ENCODE data around the gene MITF.

MITF gene

GRCh38 chr3:69710153-69710977 is 28.9 kb upstream of the MITF start:
- no peak overlapping the region for H3K4me3 ChIP-seq (ENCODE audit: low read length)
- H3K9me3 ChIP-seq (ENCODE audit: control insufficient read depth, insufficient read depth, low read length) = no peaks in the 10 kb centered on the region
- DNase-seq (ENCODE audit: low read depth, low spot score) = no peak
- no peaks in the 10 kb centered on the region for H3K36me3 ChIP-seq (ENCODE audit: control insufficient read depth, insufficient read depth, low read length)
- no CpG with 5 or more reads among the region's 4 CpGs for WGBS (ENCODE audit: insufficient coverage, insufficient read length)
- H3K4me1 ChIP-seq (ENCODE audit: control insufficient read depth, insufficient read depth, low read length) = no peaks in the 10 kb centered on the region
- no peak overlapping the region for H3K27ac ChIP-seq (ENCODE audit: low read length)
- H3K27me3 ChIP-seq (ENCODE audit: control insufficient read depth, insufficient read depth, low read length) = no peaks in the 10 kb centered on the region

GRCh38 chr3:69712269-69712668 is 27.0 kb upstream of the MITF start:
- Histone ChIP-seq H3K27me3 (ENCODE audit: control insufficient read depth, insufficient read depth, low read length) (no peaks in the 10 kb centered on the region), H3K9me3 (ENCODE audit: control insufficient read depth, insufficient read depth, low read length) (no peaks in the 10 kb centered on the region), H3K4me3 (ENCODE audit: low read length) (no peak overlapping the region), H3K27ac (ENCODE audit: low read length) (no peak overlapping the region), H3K4me1 (ENCODE audit: control insufficient read depth, insufficient read depth, low read length) (no peaks in the 10 kb centered on the region), H3K36me3 (ENCODE audit: control insufficient read depth, insufficient read depth, low read length) (no peaks in the 10 kb centered on the region)
- no peak for DNase-seq (ENCODE audit: low read depth, low spot score)
- WGBS (ENCODE audit: insufficient coverage, insufficient read length) = no CpG with 5 or more reads among the region's 5 CpGs

DNA sequence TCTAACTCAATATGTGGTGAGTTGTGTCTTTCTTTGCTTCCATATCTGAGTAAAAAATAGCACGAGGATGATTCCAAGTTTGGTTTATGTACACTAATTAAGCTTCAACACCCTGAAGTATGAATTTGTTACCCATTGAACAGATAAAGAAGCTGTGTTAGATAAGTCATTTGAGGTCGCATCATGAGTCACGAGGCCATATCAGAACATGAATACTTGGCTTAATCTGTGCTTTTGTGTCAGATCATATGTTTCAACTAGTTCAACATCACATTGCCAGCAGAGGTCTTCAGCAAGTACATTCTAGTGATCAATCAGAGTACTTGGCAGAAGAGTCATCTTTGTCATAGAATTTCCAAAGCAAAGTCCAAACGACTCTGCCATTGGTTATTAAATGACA is 26.3 kb upstream of the MITF start:
- no peaks in the 10 kb centered on the region for H3K9me3 ChIP-seq (ENCODE audit: control insufficient read depth, insufficient read depth, low read length)
- no peak overlapping the region for H3K27ac ChIP-seq (ENCODE audit: low read length)
- no peak for DNase-seq (ENCODE audit: low read depth, low spot score)
- no CpG with 5 or more reads among the region's 4 CpGs for WGBS (ENCODE audit: insufficient coverage, insufficient read length)
- no peak overlapping the region for H3K4me3 ChIP-seq (ENCODE audit: low read length)
- H3K27me3 ChIP-seq (ENCODE audit: control insufficient read depth, insufficient read depth, low read length) = no peaks in the 10 kb centered on the region
- H3K4me1 ChIP-seq (ENCODE audit: control insufficient read depth, insufficient read depth, low read length) = no peaks in the 10 kb centered on the region
- H3K36me3 ChIP-seq (ENCODE audit: control insufficient read depth, insufficient read depth, low read length) = no peaks in the 10 kb centered on the region

- no peak overlapping the region for H3K4me3 ChIP-seq (ENCODE audit: low read length)
- no peak overlapping the region for H3K27ac ChIP-seq (ENCODE audit: low read length)
- no peaks in the 10 kb centered on the region for H3K36me3 ChIP-seq (ENCODE audit: control insufficient read depth, insufficient read depth, low read length)
- no peak for DNase-seq (ENCODE audit: low read depth, low spot score)
- H3K4me1 ChIP-seq (ENCODE audit: control insufficient read depth, insufficient read depth, low read length) = 0 out of 2 replicates have a peak, but pooled peaks cover 2% of the 10 kb centered on the region
- H3K9me3 ChIP-seq (ENCODE audit: control insufficient read depth, insufficient read depth, low read length) = no peaks in the 10 kb centered on the region
- WGBS (ENCODE audit: insufficient coverage, insufficient read length) = no CpG with 5 or more reads among the region's 1 CpG
- H3K27me3 ChIP-seq (ENCODE audit: control insufficient read depth, insufficient read depth, low read length) = no peaks in the 10 kb centered on the region
Observed at GRCh38 chr3:69715204-69715603, 24.1 kb upstream of the MITF start.

DNA sequence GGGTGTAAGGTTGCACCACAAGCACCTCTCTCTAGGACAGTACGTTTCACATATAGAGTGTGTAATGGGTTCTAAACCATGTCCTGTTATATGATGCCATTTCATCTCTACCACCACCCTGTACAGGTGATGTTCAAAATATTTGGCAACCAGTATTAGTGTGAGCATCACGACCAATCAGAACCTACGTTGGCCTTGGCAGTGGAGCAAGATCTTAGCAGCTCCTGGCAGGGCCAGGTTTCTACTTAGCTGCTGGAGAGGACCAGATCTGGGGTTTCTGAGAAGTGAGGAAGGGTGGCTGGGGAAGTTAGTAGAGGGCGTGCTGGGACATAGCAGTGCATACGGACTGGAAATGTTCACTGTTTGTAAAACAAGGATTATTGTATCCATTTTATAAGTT is 23.1 kb upstream of the MITF start:
- Histone ChIP-seq H3K4me3 (ENCODE audit: low read length) (no peak overlapping the region), H3K4me1 (ENCODE audit: control insufficient read depth, insufficient read depth, low read length) (0 out of 2 replicates have a peak, but pooled peaks cover 2% of the 10 kb centered on the region), H3K9me3 (ENCODE audit: control insufficient read depth, insufficient read depth, low read length) (no peaks in the 10 kb centered on the region), H3K27ac (ENCODE audit: low read length) (no peak overlapping the region), H3K36me3 (ENCODE audit: control insufficient read depth, insufficient read depth, low read length) (no peaks in the 10 kb centered on the region), H3K27me3 (ENCODE audit: control insufficient read depth, insufficient read depth, low read length) (no peaks in the 10 kb centered on the region; the same call in 1 of the 2 replicates)
- no peak for DNase-seq (ENCODE audit: low read depth, low spot score)
- WGBS (ENCODE audit: insufficient coverage, insufficient read length) = no CpG with 5 or more reads among the region's 5 CpGs

GRCh38 chr3:69718866-69719586 is 20.2 kb upstream of the MITF start:
- 0 out of 2 replicates have a peak, but pooled peaks cover 2% of the 10 kb centered on the region for H3K4me1 ChIP-seq (ENCODE audit: control insufficient read depth, insufficient read depth, low read length)
- H3K9me3 ChIP-seq (ENCODE audit: control insufficient read depth, insufficient read depth, low read length) = no peaks in the 10 kb centered on the region
- H3K4me3 ChIP-seq (ENCODE audit: low read length) = no peak overlapping the region
- H3K36me3 ChIP-seq (ENCODE audit: control insufficient read depth, insufficient read depth, low read length) = no peaks in the 10 kb centered on the region
- no peak overlapping the region for H3K27ac ChIP-seq (ENCODE audit: low read length)
- WGBS (ENCODE audit: insufficient coverage, insufficient read length) = no CpG with 5 or more reads among the region's 5 CpGs
- H3K27me3 ChIP-seq (ENCODE audit: control insufficient read depth, insufficient read depth, low read length) = no peaks in the 10 kb centered on the region; the same call in 1 of the 2 replicates
- no peak for DNase-seq (ENCODE audit: low read depth, low spot score)

DNA sequence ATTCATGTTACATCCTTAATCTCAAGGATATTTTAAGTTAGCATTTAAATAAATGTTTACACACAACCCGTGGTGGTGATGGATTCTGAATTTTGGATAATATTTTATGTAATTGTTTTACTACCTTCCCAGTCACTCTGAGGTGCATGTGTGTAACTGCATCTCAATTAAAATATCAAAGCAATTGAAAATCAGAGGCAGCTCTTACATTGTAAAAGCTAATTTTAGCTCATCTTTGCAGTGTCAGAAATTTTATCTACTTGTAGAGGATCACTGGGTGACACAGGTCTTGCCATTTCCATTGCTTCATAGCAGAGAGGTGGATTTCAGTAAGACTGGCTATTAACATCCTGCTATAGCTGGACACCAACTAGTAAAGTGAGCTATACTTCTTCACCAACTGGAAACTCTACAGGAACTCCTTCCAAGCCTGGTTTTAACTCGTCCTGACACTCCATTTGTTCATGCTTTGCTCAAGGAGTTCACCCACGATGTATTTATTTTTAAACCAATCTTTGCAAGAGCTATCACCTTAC is 19.6 kb upstream of the MITF start:
- no CpG with 5 or more reads among the region's 3 CpGs for WGBS (ENCODE audit: insufficient coverage, insufficient read length)
- Histone ChIP-seq H3K36me3 (ENCODE audit: control insufficient read depth, insufficient read depth, low read length) (no peaks in the 10 kb centered on the region), H3K4me1 (ENCODE audit: control insufficient read depth, insufficient read depth, low read length) (0 out of 2 replicates have a peak, but pooled peaks cover 2% of the 10 kb centered on the region), H3K27ac (ENCODE audit: low read length) (no peak overlapping the region), H3K9me3 (ENCODE audit: control insufficient read depth, insufficient read depth, low read length) (no peaks in the 10 kb centered on the region), H3K4me3 (ENCODE audit: low read length) (no peak overlapping the region), H3K27me3 (ENCODE audit: control insufficient read depth, insufficient read depth, low read length) (no peaks in the 10 kb centered on the region; the same call in 1 of the 2 replicates)
- no peak for DNase-seq (ENCODE audit: low read depth, low spot score)

DNA sequence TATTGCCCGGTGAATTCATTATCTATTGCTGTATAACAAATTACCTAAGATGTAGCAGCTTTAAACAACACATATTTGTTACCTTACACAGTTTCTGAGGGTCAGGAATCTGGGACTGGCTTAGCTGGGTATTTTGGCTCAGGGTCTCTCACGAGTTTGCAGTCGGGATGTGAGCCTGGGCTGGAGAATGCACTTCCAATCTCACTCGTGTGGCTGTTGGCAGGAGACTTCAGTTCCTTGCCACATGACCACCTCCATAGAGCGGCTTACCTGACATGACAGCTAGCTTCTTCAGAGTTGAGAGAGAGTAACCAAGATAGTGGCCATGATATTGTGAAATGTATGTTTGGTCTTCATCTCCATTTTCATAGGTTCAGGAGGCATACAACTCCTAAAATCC is 18.4 kb upstream of the MITF start:
- DNase-seq (ENCODE audit: low read depth, low spot score) = no peak
- no peaks in the 10 kb centered on the region for H3K36me3 ChIP-seq (ENCODE audit: control insufficient read depth, insufficient read depth, low read length)
- H3K9me3 ChIP-seq (ENCODE audit: control insufficient read depth, insufficient read depth, low read length) = no peaks in the 10 kb centered on the region
- no peaks in the 10 kb centered on the region; the same call in 1 of the 2 replicates for H3K27me3 ChIP-seq (ENCODE audit: control insufficient read depth, insufficient read depth, low read length)
- no peak overlapping the region for H3K27ac ChIP-seq (ENCODE audit: low read length)
- H3K4me3 ChIP-seq (ENCODE audit: low read length) = no peak overlapping the region
- 0 out of 2 replicates have a peak, but pooled peaks cover 2% of the 10 kb centered on the region for H3K4me1 ChIP-seq (ENCODE audit: control insufficient read depth, insufficient read depth, low read length)
- no CpG with 5 or more reads among the region's 5 CpGs for WGBS (ENCODE audit: insufficient coverage, insufficient read length)

GRCh38 chr3:69723389-69723788 is 15.9 kb upstream of the MITF start:
- Histone ChIP-seq H3K27me3 (ENCODE audit: control insufficient read depth, insufficient read depth, low read length) (no peaks in the 10 kb centered on the region; the same call in 1 of the 2 replicates), H3K27ac (ENCODE audit: low read length) (no peak overlapping the region), H3K9me3 (ENCODE audit: control insufficient read depth, insufficient read depth, low read length) (no peaks in the 10 kb centered on the region), H3K4me3 (ENCODE audit: low read length) (no peak overlapping the region), H3K4me1 (ENCODE audit: control insufficient read depth, insufficient read depth, low read length) (0 out of 2 replicates have a peak, but pooled peaks cover 2% of the 10 kb centered on the region), H3K36me3 (ENCODE audit: control insufficient read depth, insufficient read depth, low read length) (no peaks in the 10 kb centered on the region)
- no CpG with 5 or more reads among the region's 4 CpGs for WGBS (ENCODE audit: insufficient coverage, insufficient read length)
- no peak for DNase-seq (ENCODE audit: low read depth, low spot score)

DNA sequence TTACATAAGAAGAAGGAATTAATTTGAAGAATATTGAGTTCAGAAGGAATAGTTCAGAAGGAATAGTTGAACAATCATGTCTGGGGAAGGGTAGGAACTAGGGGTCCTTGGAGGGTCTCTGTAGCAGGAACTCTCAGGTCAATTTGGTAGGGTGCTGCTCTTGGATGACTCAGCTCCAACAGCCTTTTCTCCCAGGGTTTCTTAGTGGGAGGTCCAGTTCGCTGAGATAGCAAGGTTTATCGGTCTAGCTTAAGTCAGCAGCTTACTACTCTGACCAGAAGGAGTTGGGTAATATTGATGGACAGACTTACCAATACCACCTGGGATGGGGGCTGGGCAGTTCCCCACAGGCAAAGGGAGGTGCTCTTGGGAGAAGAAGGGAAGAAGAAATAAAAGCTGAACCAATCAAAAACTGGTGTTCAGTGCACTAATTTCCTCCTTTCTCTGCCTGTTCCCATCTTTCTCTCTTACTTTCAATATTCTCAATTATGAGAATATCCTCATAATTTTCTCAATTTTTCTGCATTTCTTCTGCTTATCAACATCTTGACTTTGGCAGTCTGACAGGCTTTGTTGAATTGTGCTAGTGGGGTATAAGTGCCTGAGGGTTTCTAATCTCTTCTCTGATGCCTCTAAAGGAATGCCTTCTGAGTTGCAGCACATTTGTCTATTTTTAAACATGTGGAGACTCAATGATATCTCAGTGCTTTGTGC is 14.4 kb upstream of the MITF start:
- Histone ChIP-seq H3K36me3 (ENCODE audit: control insufficient read depth, insufficient read depth, low read length) (no peaks in the 10 kb centered on the region), H3K27ac (ENCODE audit: low read length) (no peak overlapping the region), H3K4me1 (ENCODE audit: control insufficient read depth, insufficient read depth, low read length) (no peaks in the 10 kb centered on the region), H3K4me3 (ENCODE audit: low read length) (no peak overlapping the region), H3K27me3 (ENCODE audit: control insufficient read depth, insufficient read depth, low read length) (no peaks in the 10 kb centered on the region; the same call in 1 of the 2 replicates), H3K9me3 (ENCODE audit: control insufficient read depth, insufficient read depth, low read length) (no peaks in the 10 kb centered on the region)
- WGBS (ENCODE audit: insufficient coverage, insufficient read length) = no CpG with 5 or more reads among the region's 2 CpGs
- no peak for DNase-seq (ENCODE audit: low read depth, low spot score)

Data from iPS DF 6.9 (cell line).